ENCODE results near the gene KCNQ1OT1. TPM values are rescaled to one million over a fixed set of nuclear protein-coding genes. Genes with fewer than 3 reads are reported as not detected.

The KCNQ1OT1 gene
- total RNA-seq, 1 experiment from 2014 or later, result 1.3 TPM

GRCh38 chr11:2724653-2725367 is 25.0 kb upstream of the KCNQ1OT1 start:
- POLR2A ChIA-PET, result no interaction called here
- Mint-ChIP-seq H3K27me3 (ENCODE audit: insufficient read depth, unreplicated experiment) (peaks cover 19% of the 10 kb centered on the region), H3K36me3 (ENCODE audit: insufficient read depth, unreplicated experiment) (peaks cover 6% of the 10 kb centered on the region), H3K4me1 (ENCODE audit: insufficient read depth, unreplicated experiment) (no peaks in the 10 kb centered on the region), H3K4me3 (ENCODE audit: unreplicated experiment) (no peak overlapping the region), H3K27ac (ENCODE audit: low read depth, unreplicated experiment) (no peak overlapping the region), H3K9me3 (ENCODE audit: unreplicated experiment) (no peaks in the 10 kb centered on the region)
- BruUV-seq (replicated peaks), result no TSS peak
- DNase-seq (ENCODE audit: unreplicated experiment), result no peak
- CTCF ChIA-PET, result interaction anchor here (0.6 to 1.0 kb wide), 3 partner anchors 11 to 1166 kb away, joined by 3 read pairs; no protein-coding TSS in a partner anchor
- TF ChIP-seq CTCF (IDR thresholded peaks at IDR 0.05; ENCODE audit: unreplicated experiment), result no peak
- intact Hi-C loops (cut with micrococcal nuclease), result no loop called here

GRCh38 chr11:2724104-2724503 is 24.3 kb upstream of the KCNQ1OT1 start:
- H3K36me3 Mint-ChIP-seq (ENCODE audit: insufficient read depth, unreplicated experiment), result peaks cover 6% of the 10 kb centered on the region
- H3K9me3 Mint-ChIP-seq (ENCODE audit: unreplicated experiment), result no peaks in the 10 kb centered on the region
- ChIA-PET POLR2A (no interaction called here), CTCF (no interaction called here)
- no TSS peak for BruUV-seq (replicated peaks)
- no peak overlapping the region for H3K27ac Mint-ChIP-seq (ENCODE audit: low read depth, unreplicated experiment)
- intact Hi-C loops (cut with micrococcal nuclease), result no loop called here
- no peak for DNase-seq (ENCODE audit: unreplicated experiment)
- peaks cover 19% of the 10 kb centered on the region for H3K27me3 Mint-ChIP-seq (ENCODE audit: insufficient read depth, unreplicated experiment)
- H3K4me1 Mint-ChIP-seq (ENCODE audit: insufficient read depth, unreplicated experiment), result no peaks in the 10 kb centered on the region
- no peak for TF ChIP-seq CTCF (IDR thresholded peaks at IDR 0.05; ENCODE audit: unreplicated experiment)
- H3K4me3 Mint-ChIP-seq (ENCODE audit: unreplicated experiment), result no peak overlapping the region

- Mint-ChIP-seq H3K9me3 (ENCODE audit: unreplicated experiment) (no peaks in the 10 kb centered on the region), H3K4me3 (ENCODE audit: unreplicated experiment) (no peak overlapping the region), H3K36me3 (ENCODE audit: insufficient read depth, unreplicated experiment) (peaks cover 6% of the 10 kb centered on the region), H3K27ac (ENCODE audit: low read depth, unreplicated experiment) (no peak overlapping the region), H3K27me3 (ENCODE audit: insufficient read depth, unreplicated experiment) (peaks cover 13% of the 10 kb centered on the region), H3K4me1 (ENCODE audit: insufficient read depth, unreplicated experiment) (no peaks in the 10 kb centered on the region)
- intact Hi-C loops (cut with micrococcal nuclease), result no loop called here
- DNase-seq (ENCODE audit: unreplicated experiment), result no peak
- BruUV-seq (replicated peaks), result no TSS peak
- TF ChIP-seq CTCF (IDR thresholded peaks at IDR 0.05; ENCODE audit: unreplicated experiment), result no peak
- ChIA-PET CTCF (no interaction called here), POLR2A (no interaction called here)
These were observed 23.2 kb upstream of the KCNQ1OT1 start for GRCh38 chr11:2722955-2723354.

- Mint-ChIP-seq H3K4me1 (ENCODE audit: insufficient read depth, unreplicated experiment) (no peaks in the 10 kb centered on the region), H3K36me3 (ENCODE audit: insufficient read depth, unreplicated experiment) (peaks cover 6% of the 10 kb centered on the region), H3K27ac (ENCODE audit: low read depth, unreplicated experiment) (no peak overlapping the region), H3K4me3 (ENCODE audit: unreplicated experiment) (no peak overlapping the region), H3K27me3 (ENCODE audit: insufficient read depth, unreplicated experiment) (no peaks in the 10 kb centered on the region), H3K9me3 (ENCODE audit: unreplicated experiment) (no peaks in the 10 kb centered on the region)
- intact Hi-C loops (cut with micrococcal nuclease), result no loop called here
- no peak for DNase-seq (ENCODE audit: unreplicated experiment)
- POLR2A ChIA-PET, result interaction anchor here (0.6 to 0.8 kb wide), 2 partner anchors 93 to 570 kb away, joined by 3 to 4 read pairs; no protein-coding TSS in a partner anchor
- no peak for TF ChIP-seq CTCF (IDR thresholded peaks at IDR 0.05; ENCODE audit: unreplicated experiment)
- CTCF ChIA-PET, result interaction anchor here (0.6 kb wide), 1 partner anchor 155 kb away, joined by 4 read pairs; no protein-coding TSS in a partner anchor
- BruUV-seq (replicated peaks), result no TSS peak
These were observed 21.6 kb upstream of the KCNQ1OT1 start for GRCh38 chr11:2721210-2721916.
